ENCODE data around the gene CTXND2.
"Not testable (repeated sequence)": the region's sequence is repeated elsewhere in the genome, so short reads cannot be mapped to it uniquely, and the experiment has no call there.

DNA sequence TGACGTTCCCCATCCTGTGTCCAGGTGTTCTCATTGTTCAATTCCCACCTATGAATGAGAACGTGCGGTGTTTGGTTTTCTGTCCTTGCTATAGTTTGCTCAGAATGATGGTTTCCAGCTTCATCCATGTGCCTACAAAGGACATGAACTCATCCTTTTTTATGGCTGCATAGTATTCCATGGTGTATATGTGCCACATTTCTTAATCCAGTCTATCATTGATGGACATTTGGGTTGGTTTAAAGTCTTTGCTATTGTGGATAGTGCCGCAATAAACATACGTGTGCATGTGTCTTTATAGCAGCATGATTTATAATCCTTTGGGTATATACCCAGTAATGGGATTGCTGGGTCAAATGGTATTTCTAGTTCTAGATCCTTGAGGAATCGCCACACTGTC, 41.8 kb downstream of the CTXND2 start:
- TF ChIP-seq, protein P1, sequence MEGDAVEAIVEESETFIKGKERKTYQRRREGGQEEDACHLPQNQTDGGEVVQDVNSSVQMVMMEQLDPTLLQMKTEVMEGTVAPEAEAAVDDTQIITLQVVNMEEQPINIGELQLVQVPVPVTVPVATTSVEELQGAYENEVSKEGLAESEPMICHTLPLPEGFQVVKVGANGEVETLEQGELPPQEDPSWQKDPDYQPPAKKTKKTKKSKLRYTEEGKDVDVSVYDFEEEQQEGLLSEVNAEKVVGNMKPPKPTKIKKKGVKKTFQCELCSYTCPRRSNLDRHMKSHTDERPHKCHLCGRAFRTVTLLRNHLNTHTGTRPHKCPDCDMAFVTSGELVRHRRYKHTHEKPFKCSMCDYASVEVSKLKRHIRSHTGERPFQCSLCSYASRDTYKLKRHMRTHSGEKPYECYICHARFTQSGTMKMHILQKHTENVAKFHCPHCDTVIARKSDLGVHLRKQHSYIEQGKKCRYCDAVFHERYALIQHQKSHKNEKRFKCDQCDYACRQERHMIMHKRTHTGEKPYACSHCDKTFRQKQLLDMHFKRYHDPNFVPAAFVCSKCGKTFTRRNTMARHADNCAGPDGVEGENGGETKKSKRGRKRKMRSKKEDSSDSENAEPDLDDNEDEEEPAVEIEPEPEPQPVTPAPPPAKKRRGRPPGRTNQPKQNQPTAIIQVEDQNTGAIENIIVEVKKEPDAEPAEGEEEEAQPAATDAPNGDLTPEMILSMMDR (IDR thresholded peaks at IDR 0.05 in 2 of 3, conservative IDR thresholded peaks at IDR 0.05 in 1 of 3; ENCODE audit: borderline replicate concordance in 1 of 3, insufficient read depth in 1 of 3, low read depth in 2 of 3, low read length in 2 of 3) = not testable (repeated sequence)
- TF ChIP-seq, protein P2, sequence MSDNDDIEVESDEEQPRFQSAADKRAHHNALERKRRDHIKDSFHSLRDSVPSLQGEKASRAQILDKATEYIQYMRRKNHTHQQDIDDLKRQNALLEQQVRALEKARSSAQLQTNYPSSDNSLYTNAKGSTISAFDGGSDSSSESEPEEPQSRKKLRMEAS (IDR thresholded peaks at IDR 0.05) = not testable (repeated sequence)
- TF ChIP-seq POLR2AphosphoS5 (IDR thresholded peaks at IDR 0.05; ENCODE audit: low read depth, low read length); ZNF274 (IDR thresholded peaks at IDR 0.05; ENCODE audit: low read depth, low read length); SP1 (IDR thresholded peaks at IDR 0.05; ENCODE audit: low read depth): not testable (repeated sequence)
